IMR-90 (cell line): ENCODE results near the gene F3. TPM values are rescaled to one million over a fixed set of nuclear protein-coding genes. Genes with fewer than 3 reads are reported as not detected.

Source experiments
- ATAC-seq: fragments of 200-7000 bp; cut with Tn5 transposase; 2 replicates; pipeline ENCODE4 v1.9.1; 2020; ENCODE audit warnings: low read depth, mild to moderate bottlenecking, moderate library complexity
- BruUV-seq: library from RNA; stranded (reverse); fragments of 400-500 nt; replicated peaks from 2 replicates; lab custom pipeline; 2021; lab: Mats Ljungman, UMichigan
- CTCF ChIA-PET: fragments of 300-600 bp; formaldehyde crosslinking; extraction: SDS; loops from one replicate; lab custom pipeline; 2021; ENCODE audit warnings: antibody characterized with exemption; lab: Yijun Ruan, JAX
- POLR2A ChIA-PET: fragments of 300-600 bp; sonication (Branson Sonifier 250); formaldehyde crosslinking; loops from one replicate; lab custom pipeline; 2022; ENCODE audit warnings: antibody characterized with exemption; ENCODE audit not compliant: unreplicated experiment; lab: Charles Lee
- DNase-seq: peaks from one replicate; pipeline ENCODE4 v3.0.0; 2013
- H2AFZ ChIP-seq: replicated peaks from 2 replicates; pipeline ENCODE3; 2013; ENCODE audit warnings: low read length, mild to moderate bottlenecking; ENCODE audit not compliant: poor library complexity
- H2AK5ac ChIP-seq: 2 replicates; pipeline ENCODE4 v1.6.1; 2013; ENCODE audit warnings: low read depth, low read length, inconsistent platforms
- H2AK9ac ChIP-seq: replicated peaks from 2 replicates; pipeline ENCODE3; 2013; ENCODE audit warnings: mild to moderate bottlenecking, low read depth, low read length, moderate library complexity; ENCODE audit not compliant: poor library complexity
- H2BK120ac ChIP-seq: 2 replicates; pipeline ENCODE4 v1.6.1; 2013; ENCODE audit warnings: low read depth, low read length, inconsistent platforms
- H2BK15ac ChIP-seq: 3 replicates; pipeline ENCODE4 v1.6.1; 2013; ENCODE audit warnings: low read depth, low read length, inconsistent platforms
- H2BK20ac ChIP-seq: 2 replicates; pipeline ENCODE4 v1.6.1; 2013; ENCODE audit warnings: low read depth, mild to moderate bottlenecking, inconsistent platforms, low read length, moderate library complexity
- H2BK5ac ChIP-seq: 2 replicates; pipeline ENCODE4 v1.6.1; 2013; ENCODE audit warnings: mild to moderate bottlenecking, low read depth, low read length, inconsistent platforms; ENCODE audit not compliant: poor library complexity, severe bottlenecking
- H3K14ac ChIP-seq: replicated peaks from 2 replicates; pipeline ENCODE4 v1.6.1; 2013; ENCODE audit warnings: low read depth, low read length, inconsistent platforms
- H3K18ac ChIP-seq: 2 replicates; pipeline ENCODE4 v1.6.1; 2013; ENCODE audit warnings: low read depth, low read length, control low read depth
- H3K23ac ChIP-seq: 2 replicates; pipeline ENCODE4 v1.6.1; 2013; ENCODE audit warnings: low read depth, low read length, inconsistent platforms
- H3K27ac ChIP-seq: 2 replicates; pipeline ENCODE4 v1.5.1; 2013; ENCODE audit warnings: mild to moderate bottlenecking, control low read depth, low read length; ENCODE audit not compliant: insufficient read depth
- H3K27me3 ChIP-seq: 2 replicates; pipeline ENCODE4 v1.6.1; 2013; ENCODE audit warnings: low read length; ENCODE audit not compliant: control insufficient read depth, insufficient read depth
- H3K36me3 ChIP-seq: 2 replicates; pipeline ENCODE4 v1.6.1; 2013; ENCODE audit warnings: low read length, mixed read lengths; ENCODE audit not compliant: control insufficient read depth, insufficient read depth
- H3K4ac ChIP-seq: 2 replicates; pipeline ENCODE4 v1.6.1; 2013; ENCODE audit warnings: low read depth, low read length, inconsistent platforms
- H3K4me1 ChIP-seq: 2 replicates; pipeline ENCODE4 v1.6.1; 2013; ENCODE audit warnings: low read length, mixed read lengths; ENCODE audit not compliant: control insufficient read depth, insufficient read depth
- H3K4me2 ChIP-seq: 2 replicates; pipeline ENCODE4 v1.6.1; 2013; ENCODE audit warnings: low read depth, mild to moderate bottlenecking, control low read depth, low read length, moderate library complexity
- H3K4me3 ChIP-seq: 2 replicates; pipeline ENCODE4 v1.5.1; 2013; ENCODE audit warnings: low read depth, mild to moderate bottlenecking, control low read depth, low read length, moderate library complexity; ENCODE audit not compliant: insufficient read depth
- H3K56ac ChIP-seq: 2 replicates; pipeline ENCODE4 v1.6.1; 2013; ENCODE audit warnings: low read length, inconsistent platforms; ENCODE audit not compliant: insufficient read depth; ENCODE audit errors: extremely low read depth
- H3K79me1 ChIP-seq, 2 experiments: 2 replicates each; pipeline ENCODE4 v1.6.1; 2013; ENCODE audit warnings: low read length in 2 of 2, inconsistent platforms in 1 of 2, low read depth in 1 of 2
- H3K9ac ChIP-seq: 2 replicates; pipeline ENCODE4 v1.6.1; 2013; ENCODE audit warnings: low read depth, low read length, control low read depth
- H3K9me1 ChIP-seq: 2 replicates; pipeline ENCODE4 v1.6.1; 2013; ENCODE audit warnings: low read length, inconsistent platforms; ENCODE audit not compliant: insufficient read depth
- H3K9me3 ChIP-seq: 2 replicates; pipeline ENCODE4 v1.6.1; 2013; ENCODE audit warnings: low read length; ENCODE audit not compliant: control insufficient read depth, insufficient read depth
- H4K20me1 ChIP-seq: 2 replicates; pipeline ENCODE4 v1.6.1; 2013; ENCODE audit warnings: low read length, inconsistent platforms; ENCODE audit not compliant: insufficient read depth
- H4K5ac ChIP-seq: 2 replicates; pipeline ENCODE4 v1.6.1; 2013; ENCODE audit warnings: mild to moderate bottlenecking, low read depth, low read length, control low read depth
- H4K8ac ChIP-seq, 2 experiments: 2 replicates each; pipeline ENCODE4 v1.6.1; 2013; ENCODE audit warnings: low read depth in 2 of 2, low read length in 2 of 2, control low read depth in 1 of 2, inconsistent platforms in 1 of 2
- H4K91ac ChIP-seq: 2 replicates; pipeline ENCODE4 v1.6.1; 2013; ENCODE audit warnings: low read depth, low read length, inconsistent platforms; ENCODE audit not compliant: insufficient read depth
- BHLHE40 ChIP-seq: fragments of 150-350 bp; IDR thresholded peaks from 2 replicates; pipeline ENCODE4 v1.6.1; 2016; ENCODE audit warnings: mild to moderate bottlenecking, low read depth, low read length
- CEBPB ChIP-seq: IDR thresholded peaks from 2 replicates; pipeline ENCODE4 v1.6.1; 2012; ENCODE audit warnings: low read depth, low read length, improper control_type of control experiment
- MAFK ChIP-seq: IDR thresholded peaks from 2 replicates; pipeline ENCODE4 v1.6.1; 2012; ENCODE audit warnings: low read depth, low read length, improper control_type of control experiment
- NFE2L2 ChIP-seq: fragments of 150-350 bp; IDR thresholded peaks from 2 replicates; pipeline ENCODE4 v1.6.1; 2016; ENCODE audit warnings: low read depth, mild to moderate bottlenecking, low read length
- POLR2A ChIP-seq: IDR thresholded peaks from 2 replicates; pipeline ENCODE4 v1.6.1; 2012; ENCODE audit warnings: mild to moderate bottlenecking, low read depth, low read length
- RCOR1 ChIP-seq: IDR thresholded peaks from 2 replicates; pipeline ENCODE4 v1.6.1; 2012; ENCODE audit warnings: mild to moderate bottlenecking, low read length, improper control_type of control experiment; ENCODE audit not compliant: insufficient replicate concordance
- WGBS, 2 experiments: methylation state at CpG; one replicate each; pipeline versions ENCODE4 v1.1.5 to v1.1.7; 2013; ENCODE audit warnings: missing lambda C conversion rate in 2 of 2; ENCODE audit not compliant: insufficient read length in 1 of 2; ENCODE audit errors: extremely low coverage in 2 of 2; 5-methylcytosine and 5-hydroxymethylcytosine counted together
- dilution Hi-C: fragments of 300-500 bp; cut with HindIII; formaldehyde crosslinking; loops from one replicate; pipeline ENCODE4 v1.14.3; 2018; ENCODE audit warnings: low sequenced_read_pairs; ENCODE audit not compliant: unreplicated experiment
- in situ Hi-C: fragments of 300-500 bp; cut with MboI; formaldehyde crosslinking; loops from 3 replicates; pipeline ENCODE4 v1.14.3; 2019; ENCODE audit warnings: low sequenced_read_pairs, inconsistent platforms, mixed read lengths
- intact Hi-C: fragments of 100-400 bp; cut with micrococcal nuclease; formaldehyde crosslinking; loops from 2 replicates; pipeline ENCODE4 v1.10.0; 2022
- polyA plus RNA-seq, 3 experiments: library from polyadenylated mRNA; depleted of rRNA; stranded (reverse); fragments of >200 nt; gene quantifications; 2 replicates each; pipeline ENCODE4 v1.2.3, GENCODE V29; 2012; ENCODE audit warnings: low replicate concordance in 1 of 3
- total RNA-seq: library from RNA; depleted of rRNA; stranded (reverse); fragments of >200 nt; gene quantifications from 2 replicates; pipeline ENCODE4 v1.2.3, GENCODE V29; 2012

Gene F3
- total and polyA plus RNA-seq, 2 of the 4 experiments (the other 2 are of a cell fraction): 75.6 to 126 TPM

DNA sequence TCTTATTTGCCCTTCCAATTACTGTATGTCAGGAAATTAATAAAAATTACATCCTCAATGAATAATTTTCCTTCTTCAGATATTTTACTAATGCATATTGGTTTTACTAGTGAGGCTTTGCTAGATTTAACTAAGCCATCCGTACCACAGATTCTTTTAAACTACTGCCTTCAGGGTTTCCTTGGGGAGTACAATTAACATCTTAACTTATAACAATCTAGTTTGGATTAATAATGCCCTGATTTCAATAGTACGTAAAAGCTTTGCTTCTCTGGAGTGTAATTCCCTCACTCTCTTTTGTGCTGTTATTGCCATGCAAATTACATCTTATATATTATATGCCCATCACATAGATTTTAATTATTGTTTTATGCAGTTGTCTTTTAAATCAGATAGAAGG, 24.3 kb upstream of the F3 start:
- in situ Hi-C loops: no loop called here
- Histone ChIP-seq H3K23ac (no peak overlapping the region), H4K91ac (no peak overlapping the region), H4K20me1 (no peaks in the 10 kb centered on the region), H3K18ac (no peak overlapping the region), H4K5ac (no peak overlapping the region), H2BK15ac (no peak overlapping the region), H4K8ac (no peak overlapping the region), H2BK120ac (no peak overlapping the region), H2BK5ac (no peak overlapping the region), H3K9me3 (peaks cover 4% of the 10 kb centered on the region), H3K4me3 (no peak overlapping the region), H2AK9ac (no peak overlapping the region), H3K56ac (no peak overlapping the region), H2AK5ac (no peak overlapping the region), H3K9ac (no peak overlapping the region), H2BK20ac (no peak overlapping the region), H3K79me1 (no peaks in the 10 kb centered on the region), H3K4ac (no peak overlapping the region), H3K14ac (no peak overlapping the region), H3K36me3 (no peaks in the 10 kb centered on the region), H3K27ac (no peak overlapping the region), H3K4me1 (peaks cover 12% of the 10 kb centered on the region), H2AFZ (no peak overlapping the region), H3K27me3 (no peaks in the 10 kb centered on the region), H3K9me1 (peaks cover 8% of the 10 kb centered on the region), H3K4me2 (no peak overlapping the region)
- ATAC-seq (no peak), DNase-seq (no peak)
- BruUV-seq: no TSS peak
- ChIA-PET POLR2A (no interaction called here), CTCF (no interaction called here)
- intact Hi-C loops: no loop called here
- dilution Hi-C loops: no loop called here
- TF ChIP-seq POLR2A: no peak
- TF ChIP-seq CEBPB: no peak
- no peak for TF ChIP-seq NFE2L2
- no peak for TF ChIP-seq RCOR1
- TF ChIP-seq MAFK: no peak
- TF ChIP-seq BHLHE40: no peak
- no CpG with 5 or more reads among the region's 2 CpGs for WGBS, 2 experiments
